NK-92 (cell line): ENCODE measurements around the gene YWHAB.

Source experiments
- DNase-seq: peaks from one replicate; lab custom pipeline; 2025; ENCODE audit not compliant: unreplicated experiment; lab: John Stamatoyannopoulos, UW

Gene YWHAB

GRCh38 chr20:44911264-44911921 is 25.9 kb downstream of the YWHAB start:
- DNase-seq = no peak

GRCh38 chr20:44912189-44912588 is 26.7 kb downstream of the YWHAB start:
- DNase-seq = no peak

- DNase-seq = no peak
Measured at GRCh38 chr20:44914924-44915323, 29.4 kb downstream of the YWHAB start.

- no peak for DNase-seq
Measured at GRCh38 chr20:44916586-44916985, 31.1 kb downstream of the YWHAB start.

- DNase-seq = no peak
Measured at GRCh38 chr20:44917399-44917798, 31.9 kb downstream of the YWHAB start.

- DNase-seq = no peak
Measured at GRCh38 chr20:44918342-44918741, 32.8 kb downstream of the YWHAB start.

- no peak for DNase-seq
Measured at GRCh38 chr20:44918761-44919160, 33.3 kb downstream of the YWHAB start.

GRCh38 chr20:44921447-44921846 is 35.9 kb downstream of the YWHAB start:
- DNase-seq = no peak

GRCh38 chr20:44924541-44924940 is 39.0 kb downstream of the YWHAB start:
- no peak for DNase-seq

GRCh38 chr20:44928595-44928994 is 43.1 kb downstream of the YWHAB start:
- no peak for DNase-seq

- no peak for DNase-seq
Measured at GRCh38 chr20:44930517-44931168, 45.1 kb downstream of the YWHAB start.

- no peak for DNase-seq
Measured at GRCh38 chr20:44931911-44932310, 46.4 kb downstream of the YWHAB start.

- DNase-seq = no peak
Measured at GRCh38 chr20:44932916-44933315, 47.4 kb downstream of the YWHAB start.

GRCh38 chr20:44936510-44936909 is 51.0 kb downstream of the YWHAB start:
- no peak for DNase-seq

- DNase-seq = no peak
Measured at GRCh38 chr20:44938637-44939036, 53.1 kb downstream of the YWHAB start.

GRCh38 chr20:44941120-44941691 is 55.7 kb downstream of the YWHAB start:
- DNase-seq = no peak

- no peak for DNase-seq
Measured at GRCh38 chr20:44942264-44942973, 56.9 kb downstream of the YWHAB start.

GRCh38 chr20:44943828-44944227 is 58.3 kb downstream of the YWHAB start:
- DNase-seq = no peak

GRCh38 chr20:44945261-44945660 is 59.8 kb downstream of the YWHAB start:
- DNase-seq = no peak

- DNase-seq = no peak
Measured at GRCh38 chr20:44946271-44946852, 60.9 kb downstream of the YWHAB start.

- no peak for DNase-seq
Measured at GRCh38 chr20:44948107-44948506, 62.6 kb downstream of the YWHAB start.

- no peak for DNase-seq
Measured at GRCh38 chr20:44948513-44948912, 63.0 kb downstream of the YWHAB start.
